K562 (cell line): Measurements from ENCODE around the gene MRPL40. TPM values are rescaled to one million over a fixed set of nuclear protein-coding genes. Genes with fewer than 3 reads are reported as not detected.

Experiments
- CEBPZ ChIP-seq: fragments of 150-350 bp; IDR thresholded peaks from 2 replicates; pipeline ENCODE4 v1.6.1; 2014; ENCODE audit warnings: low read depth, mild to moderate bottlenecking, low read length, borderline replicate concordance
- E2F8 ChIP-seq: fragments of 450-650 bp; IDR thresholded peaks from 2 replicates; pipeline ENCODE4 v1.7.1; 2018; ENCODE audit warnings: mild to moderate bottlenecking, low read depth; ENCODE audit not compliant: partially characterized antibody
- ERF ChIP-seq: fragments of 450-650 bp; formaldehyde crosslinking; IDR thresholded peaks from 2 replicates; pipeline ENCODE4 v1.4.0; 2020; ENCODE audit warnings: mild to moderate bottlenecking, mixed read lengths
- FOXP4 ChIP-seq: sonication (generic); formaldehyde crosslinking; IDR thresholded peaks from 2 replicates; pipeline ENCODE4 v1.8.0; 2022; ENCODE audit warnings: mild to moderate bottlenecking, missing genetic modification reagents, borderline replicate concordance
- HMGXB4 ChIP-seq: sonication (generic); formaldehyde crosslinking; IDR thresholded peaks from 2 replicates; pipeline ENCODE4 v1.8.1; 2023; ENCODE audit warnings: mild to moderate bottlenecking, missing genetic modification reagents
- MBD2 ChIP-seq: sonication (generic); IDR thresholded peaks from 2 replicates; pipeline ENCODE4 v1.6.1; 2016; ENCODE audit warnings: low read depth, borderline replicate concordance
- PHTF2 ChIP-seq: fragments of 250-450 bp; sonication (Bioruptor Pico); IDR thresholded peaks from 2 replicates; pipeline ENCODE4 v1.5.0; 2021; ENCODE audit warnings: mild to moderate bottlenecking
- SETDB1 ChIP-seq: IDR thresholded peaks from one replicate; pipeline ENCODE4 v1.6.1; 2012; ENCODE audit warnings: low read length, control low read depth, inconsistent platforms
- THAP12 ChIP-seq: fragments of 250-450 bp; sonication (Bioruptor Pico); IDR thresholded peaks from 2 replicates; pipeline ENCODE4 v1.9.0; 2021; ENCODE audit warnings: mild to moderate bottlenecking, inconsistent platforms
- ZKSCAN3 ChIP-seq: fragments of 250-450 bp; sonication (Bioruptor Pico); IDR thresholded peaks from 2 replicates; pipeline ENCODE4 v1.4.0; 2020
- ZKSCAN8 ChIP-seq: fragments of 200-800 bp; sonication (Bioruptor generic); IDR thresholded peaks from 2 replicates; pipeline ENCODE4 v1.6.1; 2016; ENCODE audit warnings: missing genetic modification characterization, missing compliant biosample characterization
- ZNF24 ChIP-seq: fragments of 450-650 bp; IDR thresholded peaks from 2 replicates; pipeline ENCODE4 v1.6.1; 2016
- ZNF274 ChIP-seq: IDR thresholded peaks from 2 replicates; pipeline ENCODE4 v1.6.1; 2011; ENCODE audit warnings: low read depth, mild to moderate bottlenecking, low read length, moderate library complexity, borderline replicate concordance
- ZNF764 ChIP-seq: fragments of 250-450 bp; sonication (Bioruptor Pico); IDR thresholded peaks from 2 replicates; pipeline ENCODE4 v1.4.0; 2020; ENCODE audit warnings: low read depth, mild to moderate bottlenecking, moderate library complexity
- polyA plus RNA-seq, 8 experiments: library from polyadenylated mRNA; depleted of rRNA in 4 of 8; stranded (reverse) in 5 of 8; unstranded in 3 of 8; fragments of >200 nt; fragmentation: Nextera tagmentation in 2 of 8; fragmentation: Illumina TruSeq in 1 of 8; extraction: Ambion mirVana in 2 of 8; extraction: Trizol in 1 of 8; gene quantifications; 2 replicates each; pipeline versions ENCODE4 v1.2.1 to v1.2.3, GENCODE V29; 2011 to 2014; ENCODE audit warnings: inconsistent platforms in 1 of 8, missing spikeins in 1 of 8
- total RNA-seq, 7 experiments: library from RNA; depleted of rRNA in 6 of 7; stranded (reverse); fragments of >200 nt in 6 of 7; fragmentation: Illumina TruSeq in 2 of 7; extraction: Trizol in 2 of 7; gene quantifications; 2 replicates each; pipeline versions ENCODE4 v1.2.1 to v1.2.3, GENCODE V29; 2011 to 2021; ENCODE audit warnings: low replicate concordance in 1 of 7

MRPL40 gene
- total and polyA plus RNA-seq, 9 of the 15 experiments (the other 6 are each of a cell fraction or from before 2014, with no cell fraction given) = 132 to 652 (median 208) TPM

GRCh38 chr22:19478045-19478900, 45.9 kb downstream of the MRPL40 start (continued):
- peak; percentile 83 for TF ChIP-seq THAP12 (CRISPR knock-in tag)
- TF ChIP-seq ZKSCAN8 (CRISPR knock-in tag) = no peak
- no peak for TF ChIP-seq ZNF24
- TF ChIP-seq PHTF2 = peak; percentile 62; the same call in 1 of the 2 replicates
- TF ChIP-seq HMGXB4 (CRISPR knock-in tag) = peak; percentile 18; the same call in 1 of the 2 replicates
- TF ChIP-seq ZNF764 = peak; percentile 57; the same call in 1 of the 2 replicates
- TF ChIP-seq ZKSCAN3 (CRISPR knock-in tag) = peak; percentile 2; the same call in 1 of the 2 replicates
- no peak for TF ChIP-seq MBD2
- no peak for TF ChIP-seq ERF (CRISPR knock-in tag)
- peak; percentile 10 for TF ChIP-seq SETDB1
- no peak for TF ChIP-seq E2F8
- TF ChIP-seq ZNF274 = no peak; the same call in 1 of the 2 replicates
- TF ChIP-seq CEBPZ = no peak
- TF ChIP-seq FOXP4 (CRISPR knock-in tag) = no peak
